Renal cortical epithelial cell (primary cell): Measurements from ENCODE around the gene OR2T27. TPM values are rescaled to one million over a fixed set of nuclear protein-coding genes. Genes with fewer than 3 reads are reported as not detected.
"Not testable (repeated sequence)": the region's sequence is repeated elsewhere in the genome, so short reads cannot be mapped to it uniquely, and the experiment has no call there.

ENCODE experiments used
- DNase-seq: peaks from one replicate; pipeline ENCODE4 v3.0.0-alpha.2; 2011; ENCODE audit warnings: low read depth
- total RNA-seq: library from RNA; depleted of rRNA; stranded (reverse); fragments of >200 nt; gene quantifications from 2 replicates; pipeline ENCODE4 v1.2.3, GENCODE V29; 2014

OR2T27 gene
- total RNA-seq, 1 donor from 2014 or later: not detected

GRCh38 chr1:248640906-248641305 lies 14.4 kb downstream of the OR2T27 start:
- DNase-seq: not testable (repeated sequence)

- not testable (repeated sequence) for DNase-seq
Measured at GRCh38 chr1:248639652-248640051, 15.7 kb downstream of the OR2T27 start.

GRCh38 chr1:248636612-248637011 lies 18.7 kb downstream of the OR2T27 start:
- DNase-seq: not testable (repeated sequence)

- DNase-seq: not testable (repeated sequence)
Measured at GRCh38 chr1:248634991-248635390, 20.3 kb downstream of the OR2T27 start, which contains the start of gene OR2T11. Gene OR2T11 (minus strand): TSS chr1:248635091. CDS start chr1:248627128, 7,963 bp downstream.

GRCh38 chr1:248631354-248632008 lies 23.8 kb downstream of the OR2T27 start:
- DNase-seq: peak; percentile 55

GRCh38 chr1:248630551-248630950 lies 24.8 kb downstream of the OR2T27 start:
- DNase-seq: no peak

GRCh38 chr1:248627971-248628844 lies 27.1 kb downstream of the OR2T27 start:
- no peak for DNase-seq

- no peak for DNase-seq
Measured at GRCh38 chr1:248625971-248626370, 29.4 kb downstream of the OR2T27 start.

- DNase-seq: no peak
Measured at GRCh38 chr1:248625166-248625565, 30.2 kb downstream of the OR2T27 start.

- DNase-seq: peak; percentile 49
Measured at GRCh38 chr1:248622570-248623001, 32.7 kb downstream of the OR2T27 start.

GRCh38 chr1:248621770-248622169 lies 33.6 kb downstream of the OR2T27 start:
- no peak for DNase-seq

- DNase-seq: peak; percentile 52
Measured at GRCh38 chr1:248618878-248619277, 36.5 kb downstream of the OR2T27 start.

- DNase-seq: no peak
Measured at GRCh38 chr1:248618119-248618518, 37.2 kb downstream of the OR2T27 start.

- no peak for DNase-seq
Measured at GRCh38 chr1:248613742-248614141, 41.6 kb downstream of the OR2T27 start.

- peak; percentile 62 for DNase-seq
Measured at GRCh38 chr1:248611883-248612414, 43.4 kb downstream of the OR2T27 start.

- DNase-seq: peak; percentile 73
Measured at GRCh38 chr1:248610301-248610700, 45.0 kb downstream of the OR2T27 start.

Other genes starting within 250 kb of the OR2T27 start
- not detected in 2 replicates for gene OR2T2, start 209.9 kb downstream of the OR2T27 start, total RNA-seq
- gene OR2T3, start 182.2 kb downstream of the OR2T27 start, total RNA-seq: not detected in 2 replicates
- not detected in 2 replicates for gene OR2T5, start 166.9 kb downstream of the OR2T27 start, total RNA-seq
- gene OR2G6, start 147.5 kb downstream of the OR2T27 start, total RNA-seq: 0.05 TPM in 1 of 2 replicates, not detected in the other
- 0.10 TPM in 1 of 2 replicates, not detected in the other for gene OR2T29, start 92.8 kb downstream of the OR2T27 start, total RNA-seq
- gene OR2T34, start 80.8 kb downstream of the OR2T27 start, total RNA-seq: not detected in 2 replicates
- 0.20 TPM in 1 of 2 replicates, not detected in the other for gene OR2T10, start 57.8 kb downstream of the OR2T27 start, total RNA-seq
- gene OR2T11, start 20.4 kb downstream of the OR2T27 start, total RNA-seq: 0.10 TPM in 1 of 2 replicates, not detected in the other
- gene OR2T35, start 10.2 kb downstream of the OR2T27 start, total RNA-seq: under 0.01 TPM in 1 of 2 replicates, not detected in the other
- not detected in 2 replicates for gene OR14I1, start 47.2 kb upstream of the OR2T27 start, total RNA-seq
- 2.6 and 4.3 TPM in 2 replicates for gene LYPD8, start 100.2 kb upstream of the OR2T27 start, total RNA-seq
- 41.7 and 42.8 TPM in 2 replicates for gene SH3BP5L, start 170.4 kb upstream of the OR2T27 start, total RNA-seq
- 18.9 and 34.6 TPM in 2 replicates for gene ZNF672, start 182.7 kb upstream of the OR2T27 start, total RNA-seq
- gene ZNF692, start 203.6 kb upstream of the OR2T27 start, total RNA-seq: 9.4 and 19.6 TPM in 2 replicates